Neural crest cell (in vitro differentiated cells): Measurements from ENCODE around the gene TMEM255B. TPM values are rescaled to one million over a fixed set of nuclear protein-coding genes. Genes with fewer than 3 reads are reported as not detected.

Experiments
- DNase-seq: peaks from one replicate; pipeline ENCODE4 v3.0.0; 2021; ENCODE audit warnings: low read depth, mixed read lengths, low spot score
- H3K27ac Mint-ChIP-seq: one replicate; pipeline ENCODE4 v1.8.0; 2021; ENCODE audit warnings: mild to moderate bottlenecking, mixed read lengths; ENCODE audit not compliant: unreplicated experiment
- H3K27me3 Mint-ChIP-seq: 2 replicates; pipeline ENCODE4 v1.8.0; 2021; ENCODE audit warnings: low read depth, mild to moderate bottlenecking, mixed read lengths
- H3K36me3 Mint-ChIP-seq: 2 replicates; pipeline ENCODE4 v1.8.0; 2021; ENCODE audit warnings: low read depth, mild to moderate bottlenecking, mixed read lengths
- H3K4me1 Mint-ChIP-seq: 2 replicates; pipeline ENCODE4 v1.8.0; 2021; ENCODE audit warnings: mixed read lengths
- H3K4me3 Mint-ChIP-seq: one replicate; pipeline ENCODE4 v1.8.0; 2021; ENCODE audit warnings: mild to moderate bottlenecking, mixed read lengths
- H3K9me3 Mint-ChIP-seq: 2 replicates; pipeline ENCODE4 v1.8.0; 2021; ENCODE audit warnings: mixed read lengths
- total RNA-seq: library from RNA; stranded (reverse); gene quantifications from 2 replicates; pipeline ENCODE4 v1.2.1, GENCODE V29; 2021
- TF ChIP-seq, protein P1 (sequence below): fragments of 200-600 bp; sonication (generic); conservative IDR thresholded peaks from 2 replicates; pipeline ENCODE4 v1.5.0; 2021; ENCODE audit warnings: antibody characterized with exemption, mild to moderate bottlenecking

Gene TMEM255B
- total RNA-seq, 1 donor from 2014 or later: 2.4 TPM

- H3K4me1 Mint-ChIP-seq: peaks cover 17% of the 10 kb centered on the region
- no peak overlapping the region for H3K4me3 Mint-ChIP-seq
- no peaks in the 10 kb centered on the region for H3K36me3 Mint-ChIP-seq
- DNase-seq: no peak
- TF ChIP-seq, protein P1, sequence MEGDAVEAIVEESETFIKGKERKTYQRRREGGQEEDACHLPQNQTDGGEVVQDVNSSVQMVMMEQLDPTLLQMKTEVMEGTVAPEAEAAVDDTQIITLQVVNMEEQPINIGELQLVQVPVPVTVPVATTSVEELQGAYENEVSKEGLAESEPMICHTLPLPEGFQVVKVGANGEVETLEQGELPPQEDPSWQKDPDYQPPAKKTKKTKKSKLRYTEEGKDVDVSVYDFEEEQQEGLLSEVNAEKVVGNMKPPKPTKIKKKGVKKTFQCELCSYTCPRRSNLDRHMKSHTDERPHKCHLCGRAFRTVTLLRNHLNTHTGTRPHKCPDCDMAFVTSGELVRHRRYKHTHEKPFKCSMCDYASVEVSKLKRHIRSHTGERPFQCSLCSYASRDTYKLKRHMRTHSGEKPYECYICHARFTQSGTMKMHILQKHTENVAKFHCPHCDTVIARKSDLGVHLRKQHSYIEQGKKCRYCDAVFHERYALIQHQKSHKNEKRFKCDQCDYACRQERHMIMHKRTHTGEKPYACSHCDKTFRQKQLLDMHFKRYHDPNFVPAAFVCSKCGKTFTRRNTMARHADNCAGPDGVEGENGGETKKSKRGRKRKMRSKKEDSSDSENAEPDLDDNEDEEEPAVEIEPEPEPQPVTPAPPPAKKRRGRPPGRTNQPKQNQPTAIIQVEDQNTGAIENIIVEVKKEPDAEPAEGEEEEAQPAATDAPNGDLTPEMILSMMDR: no peak
- no peak overlapping the region for H3K27ac Mint-ChIP-seq
- no peaks in the 10 kb centered on the region for H3K9me3 Mint-ChIP-seq
- H3K27me3 Mint-ChIP-seq: peaks cover 43% of the 10 kb centered on the region
These were observed 3.0 kb downstream of the TMEM255B start for GRCh38 chr13:113762075-113762474.

- Mint-ChIP-seq H3K9me3 (no peaks in the 10 kb centered on the region), H3K4me3 (no peak overlapping the region), H3K4me1 (peaks cover 17% of the 10 kb centered on the region), H3K36me3 (no peaks in the 10 kb centered on the region), H3K27ac (no peak overlapping the region), H3K27me3 (peaks cover 43% of the 10 kb centered on the region)
- DNase-seq: no peak
- TF ChIP-seq, protein P1: no peak
These were observed 3.5 kb downstream of the TMEM255B start for GRCh38 chr13:113762538-113762937.

GRCh38 chr13:113763254-113763653 lies 4.2 kb downstream of the TMEM255B start:
- H3K27ac Mint-ChIP-seq: no peak overlapping the region
- H3K36me3 Mint-ChIP-seq: no peaks in the 10 kb centered on the region
- TF ChIP-seq, protein P1: no peak
- peaks cover 40% of the 10 kb centered on the region for H3K27me3 Mint-ChIP-seq
- no peak overlapping the region for H3K4me3 Mint-ChIP-seq
- H3K4me1 Mint-ChIP-seq: peaks cover 15% of the 10 kb centered on the region
- DNase-seq: no peak
- no peaks in the 10 kb centered on the region for H3K9me3 Mint-ChIP-seq

GRCh38 chr13:113763961-113764792 lies 5.2 kb downstream of the TMEM255B start:
- peaks cover 36% of the 10 kb centered on the region for H3K27me3 Mint-ChIP-seq
- no peaks in the 10 kb centered on the region for H3K9me3 Mint-ChIP-seq
- no peak overlapping the region for H3K4me3 Mint-ChIP-seq
- peaks cover 10% of the 10 kb centered on the region for H3K4me1 Mint-ChIP-seq
- TF ChIP-seq, protein P1: no peak
- no peaks in the 10 kb centered on the region for H3K36me3 Mint-ChIP-seq
- DNase-seq: no peak
- H3K27ac Mint-ChIP-seq: no peak overlapping the region

- no peak overlapping the region for H3K4me3 Mint-ChIP-seq
- no peak for DNase-seq
These were observed 6.0 kb downstream of the TMEM255B start for GRCh38 chr13:113764793-113765563.

More at GRCh38 chr13:113764793-113765563, 6.0 kb downstream of the TMEM255B start:
- Mint-ChIP-seq H3K4me1 (peaks cover 3% of the 10 kb centered on the region), H3K27me3 (peaks cover 29% of the 10 kb centered on the region), H3K9me3 (no peaks in the 10 kb centered on the region), H3K27ac (peak overlapping the region; percentile 27), H3K36me3 (no peaks in the 10 kb centered on the region)
- TF ChIP-seq, protein P1: no peak
